Lower lobe of right lung (tissue), 2 donors: ENCODE results near the gene CLEC5A. TPM values are rescaled to one million over a fixed set of nuclear protein-coding genes. Genes with fewer than 3 reads are reported as not detected.
A peak's percentile ranks its signal among the peaks of the same experiment; 100 is the strongest.
"Not testable (repeated sequence)": the region's sequence is repeated elsewhere in the genome, so short reads cannot be mapped to it uniquely, and the experiment has no call there.

Experiments
- ATAC-seq, 2 donors: fragments of 200-7000 bp; cut with Tn5 transposase; one replicate each; pipeline ENCODE4 v1.9.1; 2020 to 2022; ENCODE audit warnings: mild to moderate bottlenecking in 2 of 2, moderate library complexity in 2 of 2
- DNase-seq: peaks from one replicate; pipeline ENCODE4 v3.0.0-alpha.2; 2020
- H3K27ac ChIP-seq: fragments of 200-600 bp; one replicate; pipeline ENCODE4 v1.8.0; 2022
- H3K27me3 ChIP-seq: fragments of 200-600 bp; one replicate; pipeline ENCODE4 v1.8.0; 2022; ENCODE audit warnings: low read depth
- H3K36me3 ChIP-seq: fragments of 200-600 bp; one replicate; pipeline ENCODE4 v1.8.0; 2022; ENCODE audit warnings: mild to moderate bottlenecking
- H3K4me1 ChIP-seq: fragments of 200-600 bp; one replicate; pipeline ENCODE4 v1.8.0; 2022
- H3K4me3 ChIP-seq: fragments of 200-600 bp; one replicate; pipeline ENCODE4 v1.8.0; 2022; ENCODE audit warnings: mild to moderate bottlenecking
- H3K9me3 ChIP-seq: fragments of 200-600 bp; one replicate; pipeline ENCODE4 v1.8.0; 2022
- CTCF ChIP-seq: fragments of 200-600 bp; IDR thresholded peaks from one replicate; pipeline ENCODE4 v1.8.0; 2022; ENCODE audit warnings: antibody characterized with exemption, mild to moderate bottlenecking
- intact Hi-C: fragments of 100-400 bp; cut with DNase I; formaldehyde crosslinking; loops from one replicate; pipeline ENCODE4 v1.11.0; 2022
- total RNA-seq: library from RNA; stranded (reverse); fragmentation: NEBNext Ultra II Directional; extraction: Animal tissue kit (Norgen Biotek cat#: 25700); gene quantifications from one replicate; pipeline ENCODE4 v1.2.1, GENCODE V29; 2021
- donor health status: DM: no; HTN: yes; CAD: no; lungs with severe emphysema.

Gene CLEC5A
- total RNA-seq, 1 donor from 2014 or later = 7.5 TPM

- H3K27me3 ChIP-seq = no peaks in the 10 kb centered on the region
- intact Hi-C loops = no loop called here
- no peaks in the 10 kb centered on the region for H3K36me3 ChIP-seq
- no peak for TF ChIP-seq CTCF
- H3K9me3 ChIP-seq = no peaks in the 10 kb centered on the region
- H3K27ac ChIP-seq = no peak overlapping the region
- no peak for ATAC-seq
- DNase-seq = no peak
- no peak overlapping the region for H3K4me3 ChIP-seq
- no peaks in the 10 kb centered on the region for H3K4me1 ChIP-seq
Measured at GRCh38 chr7:141911391-141911790, 35.4 kb downstream of the CLEC5A start.

DNA sequence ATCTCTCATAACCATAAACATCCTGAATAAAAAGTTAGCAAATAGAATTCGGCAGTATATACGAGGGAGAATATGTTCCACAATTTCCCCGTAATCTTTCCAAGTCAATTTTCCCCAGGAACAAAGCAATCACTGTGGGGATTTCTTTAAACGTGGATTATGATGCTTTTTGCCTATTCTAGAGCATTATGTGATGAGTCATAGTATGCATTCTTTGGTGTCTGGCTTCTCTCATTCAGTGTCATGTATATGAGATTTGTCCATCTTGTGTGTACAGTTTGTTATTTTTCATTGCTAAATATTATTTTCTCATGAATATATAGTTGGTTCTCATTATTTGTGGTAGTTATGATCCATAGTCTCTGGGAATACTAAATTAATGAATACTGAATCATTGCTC, 40.5 kb downstream of the CLEC5A start:
- Histone ChIP-seq H3K27me3 (no peaks in the 10 kb centered on the region), H3K36me3 (no peaks in the 10 kb centered on the region), H3K27ac (no peak overlapping the region), H3K4me1 (no peaks in the 10 kb centered on the region), H3K4me3 (no peak overlapping the region), H3K9me3 (no peaks in the 10 kb centered on the region)
- no peak for TF ChIP-seq CTCF
- ATAC-seq (no peak), DNase-seq (no peak)
- intact Hi-C loops = no loop called here

- H3K27ac ChIP-seq, H3K4me3 ChIP-seq, H3K9me3 ChIP-seq, H3K27me3 ChIP-seq, H3K4me1 ChIP-seq, intact Hi-C loops, DNase-seq, ATAC-seq, H3K36me3 ChIP-seq: not testable (repeated sequence)
Measured at GRCh38 chr7:141899366-141899765, 47.4 kb downstream of the CLEC5A start.

- Histone ChIP-seq H3K36me3 (no peaks in the 10 kb centered on the region), H3K27me3 (no peaks in the 10 kb centered on the region), H3K27ac (no peak overlapping the region), H3K4me1 (no peaks in the 10 kb centered on the region), H3K4me3 (no peak overlapping the region), H3K9me3 (no peaks in the 10 kb centered on the region)
- ATAC-seq = no peak
- no peak for DNase-seq
- intact Hi-C loops = no loop called here
- TF ChIP-seq CTCF = no peak
Measured at GRCh38 chr7:141891336-141891735, 55.4 kb downstream of the CLEC5A start.

GRCh38 chr7:141889321-141889720, 57.5 kb downstream of the CLEC5A start:
- TF ChIP-seq CTCF = no peak
- Histone ChIP-seq H3K36me3 (no peaks in the 10 kb centered on the region), H3K4me1 (no peaks in the 10 kb centered on the region), H3K9me3 (no peaks in the 10 kb centered on the region), H3K4me3 (no peak overlapping the region), H3K27ac (no peak overlapping the region), H3K27me3 (no peaks in the 10 kb centered on the region)
- intact Hi-C loops = no loop called here
- DNase-seq (no peak), ATAC-seq (peak; percentile 54 to 57)

- no peak overlapping the region for H3K27ac ChIP-seq
- no peaks in the 10 kb centered on the region for H3K36me3 ChIP-seq
Measured at GRCh38 chr7:141884539-141885225, 62.1 kb downstream of the CLEC5A start.

More at GRCh38 chr7:141884539-141885225, 62.1 kb downstream of the CLEC5A start:
- Histone ChIP-seq H3K4me3 (no peak overlapping the region), H3K9me3 (no peaks in the 10 kb centered on the region), H3K27me3 (no peaks in the 10 kb centered on the region), H3K4me1 (no peaks in the 10 kb centered on the region)
- no peak for TF ChIP-seq CTCF
- intact Hi-C loops = no loop called here
- no peak for DNase-seq
- peak; percentile 33 to 35 for ATAC-seq
